HAP-1 (cell line): Measurements from ENCODE around the gene SORT1.
"Not testable (repeated sequence)": the region's sequence is repeated elsewhere in the genome, so short reads cannot be mapped to it uniquely, and the experiment has no call there.

Source experiments
- DNase-seq, 2 experiments: peaks; one replicate each; pipeline ENCODE4 v3.0.0-alpha.2; 2016 to 2020; ENCODE audit warnings: low spot score in 2 of 2
- H3K27me3 ChIP-seq: fragments of 250-450 bp; sonication (Bioruptor Pico); 2 replicates; pipeline ENCODE4 v1.5.1; 2020; ENCODE audit warnings: low read depth, mild to moderate bottlenecking, moderate library complexity
- H3K36me3 ChIP-seq: fragments of 250-450 bp; sonication (Bioruptor Pico); replicated peaks from 2 replicates; pipeline ENCODE4 v1.5.1; 2020; ENCODE audit warnings: mild to moderate bottlenecking
- H3K4me1 ChIP-seq: fragments of 250-450 bp; sonication (Bioruptor Pico); 2 replicates; pipeline ENCODE4 v1.5.1; 2020; ENCODE audit warnings: mild to moderate bottlenecking
- H3K4me3 ChIP-seq: fragments of 250-450 bp; sonication (Bioruptor Pico); 2 replicates; pipeline ENCODE4 v1.5.1; 2020; ENCODE audit warnings: mild to moderate bottlenecking, moderate library complexity
- H3K9me3 ChIP-seq: fragments of 250-450 bp; sonication (Bioruptor Pico); 2 replicates; pipeline ENCODE4 v1.5.1; 2020; ENCODE audit warnings: mild to moderate bottlenecking, moderate library complexity
- in situ Hi-C: fragments of 300-500 bp; cut with MboI; formaldehyde crosslinking; loops from 3 replicates; pipeline ENCODE4 v1.14.3; 2020; ENCODE audit warnings: low sequenced_read_pairs, inconsistent platforms, mixed read lengths

Gene SORT1

GRCh38 chr1:109300650-109301151 is 97.0 kb downstream of the SORT1 start:
- H3K4me3 ChIP-seq, result no peak overlapping the region
- H3K9me3 ChIP-seq, result no peaks in the 10 kb centered on the region
- H3K27me3 ChIP-seq, result no peaks in the 10 kb centered on the region
- in situ Hi-C loops, result no loop called here
- no peaks in the 10 kb centered on the region for H3K36me3 ChIP-seq
- H3K4me1 ChIP-seq, result no peaks in the 10 kb centered on the region
- DNase-seq, result no peak

GRCh38 chr1:109299558-109300343 is 98.0 kb downstream of the SORT1 start:
- Histone ChIP-seq H3K4me3 (no peak overlapping the region), H3K9me3 (no peaks in the 10 kb centered on the region), H3K36me3 (no peaks in the 10 kb centered on the region), H3K4me1 (no peaks in the 10 kb centered on the region), H3K27me3 (no peaks in the 10 kb centered on the region)
- in situ Hi-C loops, result no loop called here
- DNase-seq, result no peak

- H3K4me3 ChIP-seq, result no peak overlapping the region
- in situ Hi-C loops, result no loop called here
- H3K9me3 ChIP-seq, result no peaks in the 10 kb centered on the region
- no peaks in the 10 kb centered on the region for H3K27me3 ChIP-seq
- H3K4me1 ChIP-seq, result no peaks in the 10 kb centered on the region
- no peaks in the 10 kb centered on the region for H3K36me3 ChIP-seq
- no peak for DNase-seq
These were observed 98.8 kb downstream of the SORT1 start for GRCh38 chr1:109298666-109299557.

GRCh38 chr1:109296782-109297181 is 100.9 kb downstream of the SORT1 start:
- Histone ChIP-seq H3K36me3 (no peaks in the 10 kb centered on the region), H3K27me3 (no peaks in the 10 kb centered on the region), H3K4me1 (no peaks in the 10 kb centered on the region), H3K9me3 (no peaks in the 10 kb centered on the region), H3K4me3 (no peak overlapping the region)
- no peak for DNase-seq
- in situ Hi-C loops, result no loop called here

- Histone ChIP-seq H3K36me3 (no peaks in the 10 kb centered on the region), H3K4me1 (no peaks in the 10 kb centered on the region), H3K27me3 (no peaks in the 10 kb centered on the region), H3K9me3 (no peaks in the 10 kb centered on the region), H3K4me3 (no peak overlapping the region)
- in situ Hi-C loops, result no loop called here
- no peak for DNase-seq
These were observed 101.9 kb downstream of the SORT1 start for GRCh38 chr1:109295712-109296415.

GRCh38 chr1:109294481-109294880 is 103.2 kb downstream of the SORT1 start:
- no peak for DNase-seq
- no peak overlapping the region for H3K4me3 ChIP-seq

GRCh38 chr1:109293026-109293425 is 104.7 kb downstream of the SORT1 start:
- H3K36me3 ChIP-seq, result no peaks in the 10 kb centered on the region
- in situ Hi-C loops, result no loop called here
- H3K9me3 ChIP-seq, result no peaks in the 10 kb centered on the region
- DNase-seq, result no peak
- H3K4me3 ChIP-seq, result no peak overlapping the region
- H3K4me1 ChIP-seq, result no peaks in the 10 kb centered on the region
- no peaks in the 10 kb centered on the region for H3K27me3 ChIP-seq

More at GRCh38 chr1:109294481-109294880, 103.2 kb downstream of the SORT1 start:
- in situ Hi-C loops, result no loop called here
- Histone ChIP-seq H3K4me1 (no peaks in the 10 kb centered on the region), H3K9me3 (no peaks in the 10 kb centered on the region), H3K27me3 (no peaks in the 10 kb centered on the region), H3K36me3 (no peaks in the 10 kb centered on the region)

- in situ Hi-C loops, result no loop called here
- Histone ChIP-seq H3K4me3 (no peak overlapping the region), H3K27me3 (no peaks in the 10 kb centered on the region), H3K9me3 (no peaks in the 10 kb centered on the region), H3K36me3 (no peaks in the 10 kb centered on the region), H3K4me1 (no peaks in the 10 kb centered on the region)
- no peak for DNase-seq
These were observed 105.4 kb downstream of the SORT1 start for GRCh38 chr1:109292364-109292763.

- DNase-seq, result no peak
- in situ Hi-C loops, result no loop called here
- Histone ChIP-seq H3K9me3 (no peaks in the 10 kb centered on the region), H3K4me1 (peaks cover 3% of the 10 kb centered on the region), H3K36me3 (no peaks in the 10 kb centered on the region), H3K4me3 (no peak overlapping the region), H3K27me3 (no peaks in the 10 kb centered on the region)
These were observed 106.7 kb downstream of the SORT1 start for GRCh38 chr1:109290998-109291397.

- H3K4me1 ChIP-seq, result peaks cover 10% of the 10 kb centered on the region
- in situ Hi-C loops, result no loop called here
- H3K36me3 ChIP-seq, result no peaks in the 10 kb centered on the region
- no peaks in the 10 kb centered on the region for H3K27me3 ChIP-seq
- DNase-seq, result no peak
- H3K4me3 ChIP-seq, result no peak overlapping the region
- no peaks in the 10 kb centered on the region for H3K9me3 ChIP-seq
These were observed 107.6 kb downstream of the SORT1 start for GRCh38 chr1:109290137-109290536.

- H3K9me3 ChIP-seq, H3K27me3 ChIP-seq, H3K36me3 ChIP-seq, DNase-seq, in situ Hi-C loops, H3K4me3 ChIP-seq: not testable (repeated sequence)
- peaks cover 28% of the 10 kb centered on the region for H3K4me1 ChIP-seq
These were observed 111.0 kb downstream of the SORT1 start for GRCh38 chr1:109286762-109287161.

GRCh38 chr1:109283748-109284600 is 113.7 kb downstream of the SORT1 start:
- Histone ChIP-seq H3K4me3 (peak overlapping the region; percentile 83), H3K9me3 (no peaks in the 10 kb centered on the region), H3K4me1 (peaks cover 32% of the 10 kb centered on the region), H3K36me3 (peaks cover 15% of the 10 kb centered on the region), H3K27me3 (no peaks in the 10 kb centered on the region)
- in situ Hi-C loops, result no loop called here
- peak; percentile 18 to 35 for DNase-seq
